GM23338 (cell line): ENCODE data around the gene SCN3A.

ENCODE experiments used
- CREB1 ChIP-seq: fragments of 250-450 bp; sonication (Bioruptor Pico); IDR thresholded peaks from 2 replicates; pipeline ENCODE4 v1.5.0; 2020; ENCODE audit warnings: low read depth, mild to moderate bottlenecking, moderate library complexity
- CTCF ChIP-seq, 2 experiments: fragments of 200-600 bp in 1 of 2; sonication (generic) in 1 of 2; conservative IDR thresholded peaks; 2 replicates each; pipeline versions ENCODE4 v1.5.1 to v1.6.1; 2016 to 2017; ENCODE audit warnings: antibody characterized with exemption in 2 of 2, low read depth in 2 of 2, mild to moderate bottlenecking in 2 of 2, moderate library complexity in 1 of 2
- EZH2 ChIP-seq: fragments of 200-600 bp; sonication (generic); IDR thresholded peaks from one replicate; pipeline ENCODE4 v1.8.0; 2017; ENCODE audit warnings: antibody characterized with exemption, mild to moderate bottlenecking, low read depth; ENCODE audit not compliant: unreplicated experiment
- JUNB ChIP-seq: IDR thresholded peaks from one replicate; pipeline ENCODE4 v1.6.1; 2016; ENCODE audit warnings: antibody characterized with exemption; ENCODE audit not compliant: unreplicated experiment
- NANOG ChIP-seq: IDR thresholded peaks from 2 replicates; pipeline ENCODE4 v1.6.1; 2016; ENCODE audit warnings: antibody characterized with exemption, borderline replicate concordance
- POLR2AphosphoS5 ChIP-seq: IDR thresholded peaks from 2 replicates; pipeline ENCODE4 v1.6.1; 2016; ENCODE audit warnings: antibody characterized with exemption, low read depth
- REST ChIP-seq: IDR thresholded peaks from one replicate; pipeline ENCODE4 v1.6.1; 2018; ENCODE audit warnings: antibody characterized with exemption; ENCODE audit not compliant: unreplicated experiment

GRCh38 chr2:165105926-165106325 is 97.9 kb downstream of the SCN3A start:
- TF ChIP-seq POLR2AphosphoS5 (no peak), CTCF (conservative IDR thresholded peaks at IDR 0.05; ENCODE audit: low read depth in 2 of 2) (no peak), REST (no peak), CREB1 (CRISPR knock-in tag) (no peak), EZH2 (no peak), NANOG (no peak), JUNB (no peak)
